ES-I3 (cell line): Measurements from ENCODE around the gene NPM1.
"Not testable (repeated sequence)": the region's sequence is repeated elsewhere in the genome, so short reads cannot be mapped to it uniquely, and the experiment has no call there.

Source experiments
- H3K36me3 ChIP-seq: 2 replicates; pipeline ENCODE4 v1.6.1; 2013; ENCODE audit warnings: mild to moderate bottlenecking, low read length, control low read depth, moderate library complexity; ENCODE audit not compliant: insufficient read depth
- H3K4me1 ChIP-seq: 2 replicates; pipeline ENCODE4 v1.6.1; 2013; ENCODE audit warnings: mild to moderate bottlenecking, control low read depth, low read length; ENCODE audit not compliant: insufficient read depth
- H3K9ac ChIP-seq: 2 replicates; pipeline ENCODE4 v1.6.1; 2013; ENCODE audit warnings: low read depth, mild to moderate bottlenecking, low read length, moderate library complexity
- H3K9me3 ChIP-seq: 2 replicates; pipeline ENCODE4 v1.6.1; 2013; ENCODE audit warnings: mild to moderate bottlenecking, low read length, moderate library complexity; ENCODE audit not compliant: control insufficient read depth, insufficient read depth

The NPM1 gene, protein sequence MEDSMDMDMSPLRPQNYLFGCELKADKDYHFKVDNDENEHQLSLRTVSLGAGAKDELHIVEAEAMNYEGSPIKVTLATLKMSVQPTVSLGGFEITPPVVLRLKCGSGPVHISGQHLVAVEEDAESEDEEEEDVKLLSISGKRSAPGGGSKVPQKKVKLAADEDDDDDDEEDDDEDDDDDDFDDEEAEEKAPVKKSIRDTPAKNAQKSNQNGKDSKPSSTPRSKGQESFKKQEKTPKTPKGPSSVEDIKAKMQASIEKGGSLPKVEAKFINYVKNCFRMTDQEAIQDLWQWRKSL

DNA sequence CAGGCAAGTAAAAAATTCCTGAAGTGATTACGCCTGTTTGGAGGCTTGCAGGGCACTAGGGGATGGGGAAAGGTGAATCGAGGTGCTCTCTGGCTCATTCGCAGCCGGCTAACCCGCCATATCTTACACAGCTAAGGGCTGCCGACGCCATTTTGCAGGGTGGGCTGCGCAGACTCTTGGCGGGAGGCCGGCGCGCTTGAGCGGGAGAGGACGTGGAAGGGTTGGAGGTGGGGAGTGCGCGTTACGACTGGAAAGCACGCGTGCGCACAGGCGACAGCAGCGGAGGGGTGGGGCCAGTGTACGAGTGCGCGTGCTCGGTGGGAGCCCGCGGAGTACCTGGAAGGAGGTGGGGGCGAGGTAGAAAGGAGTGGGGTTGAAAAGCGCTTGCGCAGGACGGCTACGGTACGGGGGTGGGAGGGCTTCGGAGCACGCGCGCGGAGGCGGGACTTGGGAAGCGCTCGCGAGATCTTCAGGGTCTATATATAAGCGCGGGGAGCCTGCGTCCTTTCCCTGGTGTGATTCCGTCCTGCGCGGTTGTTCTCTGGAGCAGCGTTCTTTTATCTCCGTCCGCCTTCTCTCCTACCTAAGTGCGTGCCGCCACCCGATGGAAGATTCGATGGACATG, at the start of gene NPM1:
Gene NPM1 (plus strand): TSS at position 505 of the 625 bp plus-strand sequence. CDS start 100 bp downstream, at position 605.
- Histone ChIP-seq H3K4me1 (0 out of 2 replicates have a peak, but pooled peaks cover 11% of the 10 kb centered on the region), H3K36me3 (peaks cover 14% of the 10 kb centered on the region), H3K9me3 (no peaks in the 10 kb centered on the region), H3K9ac (peak within 1 kb of the TSS; percentile 94)

DNA sequence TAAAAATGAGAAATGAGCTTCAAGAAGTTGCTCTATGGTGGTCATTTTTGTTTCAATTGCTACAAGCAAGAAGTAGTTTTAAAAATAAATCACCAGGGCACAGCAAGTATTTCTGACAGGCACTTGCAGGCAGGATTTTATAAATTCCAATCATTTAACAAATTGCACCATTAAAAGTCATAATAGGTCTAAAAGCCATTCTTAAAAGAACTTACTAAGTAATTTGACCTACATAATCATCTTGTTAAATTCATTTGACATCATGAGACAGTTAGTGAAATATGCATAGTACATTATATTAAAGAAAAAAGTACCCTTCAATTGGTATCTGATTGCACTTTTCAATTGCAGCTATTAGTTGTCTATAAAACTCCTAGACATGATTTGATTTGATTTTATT, 47.6 kb upstream of the NPM1 start:
- H3K9ac ChIP-seq: no peak overlapping the region
- no peaks in the 10 kb centered on the region for H3K36me3 ChIP-seq
- no peaks in the 10 kb centered on the region for H3K4me1 ChIP-seq
- no peaks in the 10 kb centered on the region for H3K9me3 ChIP-seq

DNA sequence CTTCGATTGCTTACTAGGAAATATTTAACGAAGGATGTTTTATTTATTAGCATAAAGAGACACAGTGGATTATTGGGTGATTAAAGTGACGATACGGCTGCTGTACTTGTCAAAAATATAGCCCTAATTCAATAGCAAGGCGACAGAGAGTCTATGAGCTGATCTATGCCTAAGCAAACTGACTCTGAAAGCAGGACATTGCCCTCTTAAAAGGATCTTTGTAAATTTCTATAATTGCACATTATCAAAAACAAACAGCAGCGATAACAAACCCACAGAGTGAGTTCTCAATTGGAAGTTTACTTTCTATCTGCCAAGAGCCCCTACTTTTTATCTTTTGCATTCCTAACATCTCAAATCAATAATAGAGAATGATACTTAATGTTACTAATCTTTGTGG, 47.2 kb upstream of the NPM1 start:
- Histone ChIP-seq H3K36me3 (no peaks in the 10 kb centered on the region), H3K4me1 (no peaks in the 10 kb centered on the region), H3K9ac (no peak overlapping the region), H3K9me3 (no peaks in the 10 kb centered on the region)

DNA sequence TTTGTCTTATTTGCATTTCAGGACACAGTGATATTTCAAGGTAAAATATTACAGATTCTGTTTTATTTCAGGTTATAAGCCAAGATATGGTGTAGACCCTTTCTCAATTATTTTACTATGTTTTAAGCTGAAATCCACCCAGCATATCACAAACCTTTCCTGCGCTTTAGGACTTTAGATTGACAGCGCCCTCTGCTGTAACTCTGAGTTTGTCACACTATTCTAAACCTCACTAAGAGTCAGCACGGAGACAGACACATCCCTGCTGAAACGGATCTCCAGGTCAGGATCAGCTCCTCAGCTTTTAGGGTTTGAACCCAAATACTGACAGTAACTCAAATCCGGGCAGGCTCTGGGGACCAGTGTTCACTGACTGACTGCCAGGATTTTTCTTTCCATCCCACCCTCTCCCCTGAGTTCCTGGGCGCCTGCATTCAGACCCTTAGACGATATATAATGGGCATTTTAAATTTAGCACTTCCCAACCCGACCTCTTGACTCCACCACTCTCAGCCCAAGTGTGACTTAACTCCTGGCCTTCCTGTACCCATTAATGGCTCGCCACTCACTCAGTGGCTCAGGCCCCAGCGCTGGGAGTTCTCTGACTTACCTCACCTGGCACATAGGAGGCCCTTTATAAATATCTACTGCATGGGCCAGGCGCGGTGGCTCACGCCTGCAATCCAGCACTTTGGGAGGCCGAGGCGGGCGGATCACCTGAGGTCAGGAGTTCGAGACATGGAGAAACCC, 45.1 kb upstream of the NPM1 start:
- no peaks in the 10 kb centered on the region for H3K36me3 ChIP-seq
- no peaks in the 10 kb centered on the region for H3K4me1 ChIP-seq
- no peaks in the 10 kb centered on the region for H3K9me3 ChIP-seq
- no peak overlapping the region for H3K9ac ChIP-seq

DNA sequence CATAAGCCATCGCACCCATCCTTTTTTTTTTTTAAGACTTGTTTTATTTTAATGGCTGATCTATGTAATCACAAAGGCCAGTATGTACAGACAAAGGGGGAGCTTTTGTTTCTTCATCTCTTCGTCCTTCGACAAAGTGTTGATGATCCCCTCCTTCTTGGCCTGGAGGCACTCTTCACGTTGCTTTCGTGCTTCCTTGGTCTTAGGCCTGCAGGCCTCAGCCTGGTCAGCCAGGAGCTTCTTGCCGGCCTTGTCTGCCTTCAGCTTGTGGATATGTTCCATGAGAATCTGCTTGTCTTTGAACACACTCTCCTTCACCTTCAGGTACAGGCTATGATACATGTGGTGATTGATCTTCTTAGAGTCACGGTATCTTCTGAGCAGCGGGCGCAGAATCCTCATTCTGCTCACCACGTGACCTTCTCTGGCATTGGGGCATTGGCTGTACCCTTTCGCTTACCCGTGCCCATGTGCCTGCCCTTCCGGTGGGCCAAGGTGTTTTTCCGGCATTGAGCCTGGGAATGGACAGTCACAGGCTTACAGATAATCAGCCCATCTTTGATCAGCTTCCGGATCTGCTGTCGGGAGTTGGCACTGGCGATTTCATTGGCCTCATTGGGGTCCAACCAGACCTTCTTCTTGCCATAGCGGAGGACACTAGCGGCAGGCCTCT, 42.6 kb upstream of the NPM1 start:
- Histone ChIP-seq H3K36me3 (no peaks in the 10 kb centered on the region), H3K9me3 (no peaks in the 10 kb centered on the region), H3K9ac (no peak overlapping the region), H3K4me1 (no peaks in the 10 kb centered on the region)

DNA sequence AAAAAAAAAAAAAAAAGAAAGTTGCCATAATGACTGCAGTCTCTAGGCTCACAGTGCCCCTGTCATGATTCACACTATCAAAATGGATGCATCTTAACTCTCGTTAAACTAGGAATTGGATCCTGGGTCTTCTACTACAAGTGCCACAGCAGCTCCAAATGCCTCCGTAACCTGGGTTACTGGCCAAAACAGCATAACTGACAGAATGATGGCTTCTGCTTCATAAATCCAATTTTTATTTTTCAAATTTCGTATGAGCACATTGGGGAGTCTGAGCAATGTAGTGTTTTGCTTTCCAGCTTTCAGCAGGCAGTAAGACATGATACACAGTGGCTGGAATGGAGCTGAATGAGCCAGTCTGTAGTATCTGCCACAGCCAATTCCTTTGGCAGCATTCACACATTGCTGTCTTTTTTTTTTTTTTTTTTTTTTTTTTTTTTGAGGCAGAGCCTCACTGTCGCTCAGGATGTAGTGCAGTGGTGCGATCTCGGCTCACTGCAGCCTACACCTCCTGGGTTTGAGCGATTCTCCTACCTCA, 36.0 kb upstream of the NPM1 start:
- no peak overlapping the region for H3K9ac ChIP-seq
- H3K36me3 ChIP-seq: no peaks in the 10 kb centered on the region
- no peaks in the 10 kb centered on the region for H3K4me1 ChIP-seq
- no peaks in the 10 kb centered on the region for H3K9me3 ChIP-seq

DNA sequence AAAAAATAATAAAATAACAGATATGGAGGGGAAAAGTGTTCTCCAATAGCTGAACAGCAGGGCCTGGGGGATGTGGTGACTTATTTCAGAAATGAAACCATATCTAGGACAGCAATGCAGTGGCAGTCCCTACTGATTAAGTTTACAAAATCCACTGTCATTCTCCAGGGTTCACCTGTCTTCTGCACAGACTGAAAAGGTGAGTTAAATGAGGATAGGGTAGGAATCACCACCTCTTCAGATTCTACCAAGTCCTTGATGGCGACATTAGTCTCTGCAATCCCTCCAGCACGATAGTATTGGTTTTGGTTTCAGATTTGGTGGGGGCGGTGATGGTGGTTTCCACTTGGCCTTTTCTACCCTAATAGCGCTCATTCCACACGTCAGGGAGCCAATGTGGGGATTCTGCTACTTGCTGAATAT, 32.3 kb upstream of the NPM1 start:
- H3K9me3 ChIP-seq: no peaks in the 10 kb centered on the region
- H3K9ac ChIP-seq: no peak overlapping the region
- no peaks in the 10 kb centered on the region for H3K36me3 ChIP-seq
- no peaks in the 10 kb centered on the region for H3K4me1 ChIP-seq

DNA sequence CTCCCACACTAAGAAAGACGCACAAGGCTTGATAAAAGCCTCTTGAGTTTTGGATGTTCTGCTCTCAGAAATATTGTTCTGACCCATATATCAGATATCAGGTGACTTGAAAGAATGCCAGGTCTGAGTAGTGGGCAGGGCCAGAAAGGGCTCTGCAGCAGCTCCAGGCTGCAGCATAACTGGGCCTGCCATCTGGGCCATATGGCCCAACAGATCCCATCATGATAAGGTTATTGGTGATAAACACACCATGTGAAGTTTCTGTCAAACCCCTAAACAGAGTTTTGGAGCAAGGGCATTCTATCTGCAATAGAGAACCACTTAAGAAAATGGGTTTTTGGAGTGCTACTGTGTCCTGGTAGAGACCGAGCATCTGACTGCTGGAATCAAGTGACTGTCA, 29.8 kb upstream of the NPM1 start:
- no peaks in the 10 kb centered on the region for H3K36me3 ChIP-seq
- no peaks in the 10 kb centered on the region for H3K9me3 ChIP-seq
- H3K9ac ChIP-seq: no peak overlapping the region
- H3K4me1 ChIP-seq: peaks cover 8% of the 10 kb centered on the region; the same call in 1 of the 2 replicates

DNA sequence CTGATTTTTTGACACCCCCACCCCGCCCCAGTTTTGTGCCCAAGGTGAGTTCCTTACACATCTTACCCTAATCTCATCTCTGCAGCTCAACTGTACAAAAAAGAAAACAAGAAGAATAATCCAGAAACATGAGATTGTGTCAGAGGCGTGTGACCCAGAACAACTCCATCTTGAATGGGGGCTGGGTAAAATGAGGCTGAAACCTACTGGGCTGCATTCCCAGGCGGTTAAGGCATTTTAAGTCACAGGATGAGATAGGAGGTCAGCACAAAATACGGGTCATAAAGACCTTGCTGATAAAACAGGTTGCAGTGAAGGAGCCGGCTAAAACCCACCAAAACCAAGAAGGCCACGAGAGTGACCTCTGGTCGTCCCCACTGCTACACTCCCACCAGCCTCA, 26.5 kb upstream of the NPM1 start:
- H3K9ac ChIP-seq, H3K9me3 ChIP-seq, H3K36me3 ChIP-seq, H3K4me1 ChIP-seq: not testable (repeated sequence)

DNA sequence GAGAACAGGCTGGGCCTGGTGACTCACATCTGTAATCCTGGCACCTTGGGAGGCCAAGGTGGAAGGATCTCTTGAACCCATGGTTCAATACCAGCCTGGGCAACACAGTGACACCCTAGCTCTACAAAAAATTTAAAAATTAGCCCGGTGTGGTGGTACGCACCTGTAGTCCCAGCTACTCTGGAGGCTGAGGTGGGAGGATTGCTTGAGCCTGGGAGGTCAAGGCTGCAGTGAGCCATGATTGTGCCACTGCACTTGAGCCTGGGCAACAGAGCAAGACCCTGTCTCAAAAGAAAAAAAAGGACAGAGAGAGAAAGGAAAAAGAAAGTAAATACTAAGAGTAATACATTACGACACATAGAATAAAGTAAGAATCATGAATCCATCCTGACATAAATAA, 24.4 kb upstream of the NPM1 start:
- H3K36me3 ChIP-seq, H3K9ac ChIP-seq, H3K9me3 ChIP-seq: not testable (repeated sequence)

DNA sequence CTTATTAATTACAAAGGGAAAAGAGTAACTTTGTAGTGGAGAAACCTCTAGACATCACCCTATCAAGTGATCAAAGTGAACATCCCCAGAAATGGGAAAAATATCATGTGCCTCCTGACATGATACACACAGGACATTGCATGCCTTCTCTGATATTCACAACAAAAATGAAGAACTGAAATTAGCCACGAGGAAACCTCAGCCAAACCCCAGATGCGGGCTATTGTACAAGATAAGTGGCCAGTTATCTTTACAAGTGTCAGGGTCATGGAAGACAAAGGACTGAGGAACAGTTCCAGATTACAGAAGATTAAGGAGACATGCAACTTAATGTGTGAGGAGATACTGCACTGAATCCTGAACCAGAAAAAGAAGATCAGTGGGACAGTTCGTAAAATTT, 23.8 kb upstream of the NPM1 start:
- Histone ChIP-seq H3K36me3 (no peaks in the 10 kb centered on the region), H3K9me3 (no peaks in the 10 kb centered on the region)

More for the DNA sequence above, 24.4 kb upstream of the NPM1 start:
- H3K4me1 ChIP-seq: not testable (repeated sequence)

DNA sequence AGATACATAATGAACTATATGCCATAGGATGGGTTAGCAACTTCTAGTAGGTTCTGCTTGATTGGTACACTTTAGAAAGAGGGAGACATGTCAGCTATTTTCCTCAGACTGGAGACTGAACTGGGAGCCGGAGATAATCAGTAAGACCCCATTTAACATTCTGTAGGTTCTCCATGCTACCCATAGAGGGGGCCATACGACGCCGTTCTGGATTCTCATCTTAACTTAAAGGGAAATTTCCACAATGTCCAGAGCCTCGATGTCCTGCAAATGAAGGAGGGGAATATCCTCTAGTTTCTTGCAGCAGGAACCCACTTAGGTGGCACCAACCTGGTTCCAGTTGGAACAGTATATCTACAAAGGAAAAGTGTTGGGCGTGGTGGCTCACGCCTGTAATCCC, 22.3 kb upstream of the NPM1 start:
- Histone ChIP-seq H3K9me3 (no peaks in the 10 kb centered on the region), H3K4me1 (peaks cover 12% of the 10 kb centered on the region; the same call in 1 of the 2 replicates), H3K36me3 (no peaks in the 10 kb centered on the region), H3K9ac (no peak overlapping the region)

More for the DNA sequence above, 23.8 kb upstream of the NPM1 start:
- H3K4me1 ChIP-seq: peaks cover 10% of the 10 kb centered on the region; the same call in 1 of the 2 replicates
- H3K9ac ChIP-seq: no peak overlapping the region

DNA sequence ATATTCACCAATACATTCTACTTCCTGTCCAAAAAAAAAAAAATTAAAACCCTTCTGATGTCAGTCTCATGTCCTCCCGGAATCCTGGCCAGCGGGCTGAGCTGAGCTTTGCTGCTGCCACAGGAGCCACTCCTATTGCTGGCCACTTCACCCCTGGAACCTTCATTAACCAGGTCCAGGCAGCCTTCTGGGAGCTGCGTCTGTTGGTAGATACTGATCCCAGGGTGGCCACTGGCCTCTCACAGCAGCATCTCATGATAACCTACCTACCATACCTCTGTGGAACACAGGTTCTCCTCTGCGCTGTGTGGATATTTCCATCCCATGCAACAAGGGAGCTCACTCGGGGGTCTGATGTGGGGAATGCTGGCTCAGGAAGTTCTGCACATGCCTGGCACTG, 21.0 kb upstream of the NPM1 start:
- peaks cover 4% of the 10 kb centered on the region; the same call in 1 of the 2 replicates for H3K4me1 ChIP-seq
- no peak overlapping the region for H3K9ac ChIP-seq
- H3K9me3 ChIP-seq: no peaks in the 10 kb centered on the region
- no peaks in the 10 kb centered on the region for H3K36me3 ChIP-seq
